Left cardiac atrium (tissue), 4 donors: ENCODE measurements around the gene ITGAV. TPM values are rescaled to one million over a fixed set of nuclear protein-coding genes. Genes with fewer than 3 reads are reported as not detected.

Source experiments
- ATAC-seq, 2 donors: fragments of 200-7000 bp; cut with Tn5 transposase; one replicate each; pipeline ENCODE4 v1.9.1; 2020; ENCODE audit warnings: mild to moderate bottlenecking in 2 of 2, moderate library complexity in 2 of 2
- DNase-seq: peaks from one replicate; pipeline ENCODE4 v3.0.0-alpha.2; 2020
- intact Hi-C, 2 donors: fragments of 100-400 bp; cut with DNase I; formaldehyde crosslinking; loops; one replicate each; pipeline versions ENCODE4 v1.14.1 to v1.15.1; 2022 to 2023
- total RNA-seq, 2 donors: library from RNA; stranded (reverse); fragmentation: NEBNext Ultra II Directional; extraction: Animal tissue kit (Norgen Biotek cat#: 25700); gene quantifications; one replicate each; pipeline ENCODE4 v1.2.1, GENCODE V29; 2021
- donor health status: DM: no; HTN: yes; CAD: no.
- donor health status: DM: no; HTN: yes; CAD: no; lungs with severe emphysema.
- donor health status: DM: yes; HTN: yes; CAD: no.
- donor health status: Dilated cardiomyopathy.

ITGAV gene
- total RNA-seq, 2 donors from 2014 or later: 83.3 to 140 TPM

- ATAC-seq (no peak), DNase-seq (no peak)
- intact Hi-C loops: no loop called here
These were observed 109.9 kb downstream of the ITGAV start for GRCh38 chr2:186699742-186700141.

- intact Hi-C loops: no loop called here
- DNase-seq (no peak), ATAC-seq (no peak)
These were observed 112.2 kb downstream of the ITGAV start for GRCh38 chr2:186702006-186702405.

GRCh38 chr2:186702501-186702900, 112.6 kb downstream of the ITGAV start:
- ATAC-seq (no peak), DNase-seq (no peak)
- intact Hi-C loops: no loop called here

- DNase-seq (no peak), ATAC-seq (no peak)
- intact Hi-C loops: no loop called here
These were observed 115.0 kb downstream of the ITGAV start for GRCh38 chr2:186704897-186705296.

- DNase-seq (no peak), ATAC-seq (no peak)
- intact Hi-C loops: no loop called here
These were observed 119.9 kb downstream of the ITGAV start for GRCh38 chr2:186709529-186710450.

GRCh38 chr2:186713691-186714090, 123.8 kb downstream of the ITGAV start:
- DNase-seq: no peak
- intact Hi-C loops: no loop called here
- no peak for ATAC-seq

- intact Hi-C loops: no loop called here
- DNase-seq (no peak), ATAC-seq (no peak)
These were observed 124.8 kb downstream of the ITGAV start for GRCh38 chr2:186714611-186715010.

- intact Hi-C loops: no loop called here
- DNase-seq: no peak
- ATAC-seq: no peak
These were observed 126.1 kb downstream of the ITGAV start for GRCh38 chr2:186716004-186716403.

GRCh38 chr2:186716899-186717298, 127.0 kb downstream of the ITGAV start:
- no peak for ATAC-seq
- intact Hi-C loops: no loop called here
- DNase-seq: no peak

- intact Hi-C loops: no loop called here
- DNase-seq (no peak), ATAC-seq (no peak)
These were observed 127.6 kb downstream of the ITGAV start for GRCh38 chr2:186717320-186718007.

GRCh38 chr2:186718122-186718521, 128.3 kb downstream of the ITGAV start:
- ATAC-seq: no peak
- DNase-seq: no peak
- intact Hi-C loops: no loop called here

- ATAC-seq (no peak), DNase-seq (no peak)
- intact Hi-C loops: no loop called here
These were observed 129.0 kb downstream of the ITGAV start for GRCh38 chr2:186718903-186719302.

- ATAC-seq (no peak), DNase-seq (no peak)
- intact Hi-C loops: no loop called here
These were observed 132.1 kb downstream of the ITGAV start for GRCh38 chr2:186721956-186722355.

GRCh38 chr2:186724736-186725135, 134.9 kb downstream of the ITGAV start:
- ATAC-seq: no peak
- intact Hi-C loops: no loop called here
- DNase-seq: no peak

- DNase-seq: no peak
- intact Hi-C loops: no loop called here
- no peak for ATAC-seq
These were observed 135.9 kb downstream of the ITGAV start for GRCh38 chr2:186725783-186726182.

GRCh38 chr2:186726938-186727337, 137.1 kb downstream of the ITGAV start:
- ATAC-seq (no peak), DNase-seq (no peak)
- intact Hi-C loops: no loop called here

GRCh38 chr2:186728631-186729030, 138.8 kb downstream of the ITGAV start:
- ATAC-seq (no peak), DNase-seq (no peak)
- intact Hi-C loops: no loop called here
